Body of pancreas (tissue), 4 donors: Measurements from ENCODE around the gene PRKAB2. TPM values are rescaled to one million over a fixed set of nuclear protein-coding genes. Genes with fewer than 3 reads are reported as not detected.
"Not testable (repeated sequence)": the region's sequence is repeated elsewhere in the genome, so short reads cannot be mapped to it uniquely, and the experiment has no call there.

ENCODE experiments used
- ATAC-seq: fragments of 150-250 bp; one replicate; pipeline ENCODE4 v1.9.1; 2016
- DNase-seq, 4 donors: peaks; one replicate each; pipeline ENCODE4 v3.0.0-alpha.2; 2019
- H3K27ac ChIP-seq, 4 donors: fragments of 200-600 bp; sonication (generic); 1 replicate in 3 of 4; 2 replicates in 1 of 4; pipeline versions ENCODE4 v1.5.1 to v1.6.1; 2016 to 2019; ENCODE audit warnings: mild to moderate bottlenecking in 1 of 4, mixed read lengths in 1 of 4, moderate library complexity in 1 of 4
- H3K27me3 ChIP-seq, 2 donors: fragments of 200-600 bp; sonication (generic); one replicate each; pipeline ENCODE4 v1.6.0; 2016; ENCODE audit warnings: mild to moderate bottlenecking in 1 of 2
- H3K36me3 ChIP-seq, 2 donors: fragments of 200-600 bp; sonication (generic); replicated peaks in 1 of 2; 2 replicates each; pipeline ENCODE4 v1.5.1; 2016; ENCODE audit warnings: low read depth in 2 of 2; ENCODE audit not compliant: insufficient read depth in 1 of 2
- H3K4me1 ChIP-seq: fragments of 200-600 bp; sonication (generic); one replicate; pipeline ENCODE4 v1.6.0; 2016
- H3K4me3 ChIP-seq, 2 donors: fragments of 200-600 bp; sonication (generic); 1 replicate in 1 of 2; 2 replicates in 1 of 2; pipeline ENCODE4 v1.5.1; 2016 to 2019
- H3K9me3 ChIP-seq, 3 donors: fragments of 200-600 bp; sonication (generic); 1 replicate in 2 of 3; 2 replicates in 1 of 3; pipeline ENCODE4 v1.5.1; 2016
- POLR2A ChIP-seq, 3 donors: fragments of 450-650 bp; IDR thresholded peaks; one replicate each; pipeline ENCODE4 v1.6.1; 2016; ENCODE audit warnings: antibody characterized with exemption in 3 of 3, mild to moderate bottlenecking in 2 of 3
- WGBS, 2 donors: methylation state at CpG; one replicate each; pipeline ENCODE4 v1.1.5; 2017; 5-methylcytosine and 5-hydroxymethylcytosine counted together
- intact Hi-C: fragments of 100-400 bp; cut with DNase I; formaldehyde crosslinking; loops from one replicate; pipeline ENCODE4 v1.15.1; 2023
- total RNA-seq, 2 donors: library from RNA; depleted of rRNA; stranded (reverse); fragments of >200 nt; gene quantifications; one replicate each; pipeline ENCODE4 v1.1.0, GENCODE V29; 2016
- TF ChIP-seq, protein P1 (sequence below), 7 experiments: fragments of 450-650 bp in 4 of 7; fragments of 200-600 bp in 3 of 7; sonication (generic) in 3 of 7; IDR thresholded peaks; one replicate each; pipeline ENCODE4 v1.5.1; 2016 to 2019; ENCODE audit warnings: antibody characterized with exemption in 7 of 7

The PRKAB2 gene
- total RNA-seq, 2 donors from 2014 or later = 11.9 to 19.5 TPM

DNA sequence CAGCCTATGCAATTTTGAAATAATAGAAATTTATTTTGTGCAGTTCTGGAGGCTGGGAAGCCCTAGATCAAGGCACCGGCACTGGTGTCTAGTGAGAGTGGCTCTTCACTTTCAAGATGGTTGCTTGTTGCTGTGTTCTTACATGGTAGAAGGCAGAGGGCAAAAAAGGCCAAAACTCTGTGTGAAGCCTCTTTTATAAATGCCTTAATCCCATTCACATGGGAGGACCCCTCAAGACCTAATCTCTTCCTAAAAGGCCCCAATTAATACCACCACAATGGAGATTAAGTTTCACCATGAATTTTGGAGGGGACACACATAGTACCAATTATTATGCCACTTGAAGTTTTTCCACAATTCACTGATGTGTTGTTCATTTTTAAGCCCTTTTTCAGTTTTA, 21.0 kb downstream of the PRKAB2 start:
- H3K9me3 ChIP-seq = no peaks in the 10 kb centered on the region
- no peaks in the 10 kb centered on the region for H3K4me1 ChIP-seq
- intact Hi-C loops = no loop called here
- H3K27ac ChIP-seq = no peak overlapping the region
- ATAC-seq (no peak), DNase-seq (no peak)
- no peaks in the 10 kb centered on the region for H3K27me3 ChIP-seq
- WGBS, 2 donors = 100% methylated on average over 1 of the region's 1 CpG
- H3K36me3 ChIP-seq = no peaks in the 10 kb centered on the region
- no peak overlapping the region for H3K4me3 ChIP-seq
- TF ChIP-seq, protein P1, sequence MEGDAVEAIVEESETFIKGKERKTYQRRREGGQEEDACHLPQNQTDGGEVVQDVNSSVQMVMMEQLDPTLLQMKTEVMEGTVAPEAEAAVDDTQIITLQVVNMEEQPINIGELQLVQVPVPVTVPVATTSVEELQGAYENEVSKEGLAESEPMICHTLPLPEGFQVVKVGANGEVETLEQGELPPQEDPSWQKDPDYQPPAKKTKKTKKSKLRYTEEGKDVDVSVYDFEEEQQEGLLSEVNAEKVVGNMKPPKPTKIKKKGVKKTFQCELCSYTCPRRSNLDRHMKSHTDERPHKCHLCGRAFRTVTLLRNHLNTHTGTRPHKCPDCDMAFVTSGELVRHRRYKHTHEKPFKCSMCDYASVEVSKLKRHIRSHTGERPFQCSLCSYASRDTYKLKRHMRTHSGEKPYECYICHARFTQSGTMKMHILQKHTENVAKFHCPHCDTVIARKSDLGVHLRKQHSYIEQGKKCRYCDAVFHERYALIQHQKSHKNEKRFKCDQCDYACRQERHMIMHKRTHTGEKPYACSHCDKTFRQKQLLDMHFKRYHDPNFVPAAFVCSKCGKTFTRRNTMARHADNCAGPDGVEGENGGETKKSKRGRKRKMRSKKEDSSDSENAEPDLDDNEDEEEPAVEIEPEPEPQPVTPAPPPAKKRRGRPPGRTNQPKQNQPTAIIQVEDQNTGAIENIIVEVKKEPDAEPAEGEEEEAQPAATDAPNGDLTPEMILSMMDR (IDR thresholded peaks at IDR 0.05) = no peak
- no peak for TF ChIP-seq POLR2A (IDR thresholded peaks at IDR 0.05)

DNA sequence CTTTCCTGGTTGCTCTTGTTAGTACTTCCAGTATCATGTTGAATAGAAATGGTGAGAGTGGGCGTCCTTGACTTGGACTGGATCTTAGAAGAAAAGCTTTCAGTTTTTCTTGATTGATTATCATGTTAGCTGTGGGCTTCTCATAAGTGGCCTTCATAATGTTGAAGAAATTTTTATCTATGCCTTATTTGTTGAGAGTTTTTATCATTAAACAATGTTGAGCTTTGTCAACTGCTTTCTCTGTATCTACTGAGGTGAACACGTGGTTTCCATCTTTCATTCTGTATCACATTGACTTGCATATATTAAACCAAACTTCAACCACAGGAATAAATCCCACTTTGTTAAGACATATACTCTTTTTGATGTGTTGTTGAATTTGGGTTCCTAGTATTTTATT, 29.4 kb downstream of the PRKAB2 start:
- Histone ChIP-seq H3K9me3 (no peaks in the 10 kb centered on the region), H3K4me3 (no peak overlapping the region), H3K27me3 (no peaks in the 10 kb centered on the region), H3K27ac (no peak overlapping the region), H3K4me1 (no peaks in the 10 kb centered on the region), H3K36me3 (no peaks in the 10 kb centered on the region)
- ATAC-seq (no peak), DNase-seq (no peak)
- intact Hi-C loops = no loop called here
- WGBS, 2 donors = 75 to 84% methylated on average over 2 of the region's 2 CpGs
- TF ChIP-seq, protein P1 (IDR thresholded peaks at IDR 0.05) = no peak
- TF ChIP-seq POLR2A (IDR thresholded peaks at IDR 0.05) = no peak

DNA sequence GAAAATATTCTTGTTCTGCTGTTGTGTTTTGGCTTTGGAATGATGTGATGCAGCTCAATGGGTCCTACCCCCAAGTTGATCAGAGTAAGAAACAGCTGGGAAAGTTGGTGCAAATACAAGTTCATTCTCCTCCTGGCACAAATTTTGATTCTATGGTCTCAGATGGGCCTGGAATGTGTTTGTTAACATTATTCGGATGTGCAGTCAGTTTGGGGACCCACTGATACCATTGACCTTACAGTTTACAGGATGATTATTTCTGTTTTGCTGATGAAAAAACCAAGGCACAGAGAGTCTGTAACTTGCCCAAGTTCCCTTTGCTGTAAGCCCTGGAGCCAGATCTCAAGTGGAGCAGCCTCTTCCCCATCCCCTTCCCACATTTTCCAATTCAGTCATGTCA, 41.5 kb downstream of the PRKAB2 start:
- not testable (repeated sequence) for H3K27ac ChIP-seq
- WGBS, 2 donors = 69 to 81% methylated on average over 1 of the region's 1 CpG

DNA sequence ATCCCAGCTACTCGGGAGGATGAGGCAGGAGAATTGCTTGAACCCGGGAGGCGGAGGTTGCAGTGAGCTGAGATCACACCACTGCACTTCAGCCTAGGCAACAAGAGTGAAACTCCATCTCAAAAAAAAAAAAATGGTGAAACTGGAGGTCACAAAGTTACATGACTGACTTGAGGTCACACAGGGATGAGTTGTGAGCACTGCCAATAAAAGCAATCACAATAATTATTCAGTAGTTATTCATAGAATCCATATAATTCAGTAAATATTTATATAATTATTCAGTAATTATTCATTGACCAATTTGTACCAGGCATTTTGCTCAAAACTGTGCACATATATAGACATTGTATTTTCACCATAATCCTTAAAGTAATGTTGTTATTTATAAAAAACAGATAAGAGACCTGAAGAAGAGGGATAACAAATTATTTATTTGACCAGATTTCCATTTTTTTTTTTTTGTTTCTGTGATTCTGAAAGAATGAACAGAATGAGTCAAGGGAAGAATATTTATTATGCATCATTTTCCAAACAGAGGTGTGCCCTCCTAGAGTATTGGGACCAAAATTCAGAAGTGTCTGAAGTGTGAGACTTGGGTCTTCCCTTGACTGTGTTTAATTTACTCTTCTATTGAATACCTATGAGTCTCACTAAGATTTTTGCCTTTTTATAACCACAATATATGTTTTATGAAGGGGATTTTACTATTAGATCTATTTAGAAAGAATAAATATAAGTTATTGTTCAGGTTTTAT, 43.0 kb downstream of the PRKAB2 start:
- Histone ChIP-seq H3K4me1 (no peaks in the 10 kb centered on the region), H3K9me3 (no peaks in the 10 kb centered on the region), H3K4me3 (no peak overlapping the region), H3K36me3 (no peaks in the 10 kb centered on the region), H3K27ac (no peak overlapping the region), H3K27me3 (no peaks in the 10 kb centered on the region)
- intact Hi-C loops = no loop called here
- TF ChIP-seq, protein P1 (IDR thresholded peaks at IDR 0.05) = no peak
- TF ChIP-seq POLR2A (IDR thresholded peaks at IDR 0.05) = no peak
- WGBS, 2 donors = 76 to 85% methylated on average over 3 of the region's 3 CpGs
- DNase-seq (no peak), ATAC-seq (no peak)

More for the DNA sequence above, 41.5 kb downstream of the PRKAB2 start:
- H3K9me3 ChIP-seq, H3K36me3 ChIP-seq, H3K4me3 ChIP-seq, ATAC-seq, DNase-seq, H3K4me1 ChIP-seq, intact Hi-C loops, H3K27me3 ChIP-seq: not testable (repeated sequence)

DNA sequence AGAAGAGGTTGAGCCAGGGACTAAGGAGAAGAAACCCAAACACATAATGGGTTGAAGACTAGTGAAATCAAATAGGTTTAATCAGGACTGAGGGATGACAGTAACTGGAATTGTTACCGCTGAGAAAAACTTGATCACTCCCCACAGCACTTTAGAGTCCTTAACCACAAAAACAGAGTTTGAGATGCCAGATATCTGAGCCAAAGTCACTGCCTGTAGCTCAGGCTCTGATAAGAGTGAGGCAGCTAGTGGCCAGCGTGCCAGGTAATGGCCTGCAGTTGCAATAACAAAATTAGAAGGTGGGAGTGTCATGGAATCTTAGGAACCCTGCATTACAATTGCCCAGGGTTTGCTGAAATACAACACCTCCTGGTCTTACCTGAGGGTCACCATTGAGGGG, 48.0 kb downstream of the PRKAB2 start:
- ATAC-seq = no peak
- intact Hi-C loops = no loop called here
- H3K36me3 ChIP-seq = no peaks in the 10 kb centered on the region
- no peak for DNase-seq
- no peaks in the 10 kb centered on the region for H3K4me1 ChIP-seq
- H3K4me3 ChIP-seq = no peak overlapping the region
- H3K27me3 ChIP-seq = no peaks in the 10 kb centered on the region
- WGBS, 2 donors = 42 to 67% methylated on average over 2 of the region's 2 CpGs
- no peaks in the 10 kb centered on the region for H3K9me3 ChIP-seq
- no peak overlapping the region for H3K27ac ChIP-seq
- TF ChIP-seq, protein P1 (IDR thresholded peaks at IDR 0.05) = no peak
- no peak for TF ChIP-seq POLR2A (IDR thresholded peaks at IDR 0.05)
